ENCODE measurements around the gene KCNE4.

The KCNE4 gene

GRCh38 chr2:223026357-223027110 is 25.5 kb upstream of the KCNE4 start:
- Histone ChIP-seq H3K9ac (ENCODE audit: low read length) (no peak overlapping the region), H3K27ac (ENCODE audit: low read depth, low read length) (no peak overlapping the region), H3K4me3 (ENCODE audit: low read depth in 1 of 2, low read length in 2 of 2) (no peak overlapping the region), H3K4me1 (ENCODE audit: insufficient read depth, low read length) (no peaks in the 10 kb centered on the region), H3K36me3 (ENCODE audit: insufficient read depth, low read length) (no peaks in the 10 kb centered on the region), H3K9me3 (ENCODE audit: low read length) (no peaks in the 10 kb centered on the region), H3K27me3 (ENCODE audit: control insufficient read depth in 1 of 2, insufficient read depth in 2 of 2, low read length in 2 of 2) (no peaks in the 10 kb centered on the region)

DNA sequence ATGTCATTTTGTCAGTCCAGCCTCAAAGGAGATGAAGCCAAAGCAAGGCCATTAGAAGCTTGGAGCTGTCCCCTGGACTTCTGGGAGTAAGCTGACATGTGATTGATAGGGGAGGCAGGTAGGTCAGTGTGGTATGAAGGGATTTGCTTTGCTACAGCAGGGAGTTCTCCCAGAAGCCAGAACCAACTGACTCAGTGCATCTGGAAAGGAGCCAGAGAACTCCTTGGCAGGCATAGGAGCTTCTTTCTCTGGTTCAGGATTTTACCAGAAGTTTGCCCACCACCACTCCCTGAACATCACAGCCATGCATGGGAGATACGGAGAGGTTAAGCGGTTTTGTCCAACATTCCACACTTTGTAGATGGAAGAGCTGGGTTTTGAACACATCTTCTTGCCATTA is 24.5 kb upstream of the KCNE4 start:
- no peaks in the 10 kb centered on the region for H3K27me3 ChIP-seq (ENCODE audit: control insufficient read depth in 1 of 2, insufficient read depth in 2 of 2, low read length in 2 of 2)
- H3K36me3 ChIP-seq (ENCODE audit: insufficient read depth, low read length) = no peaks in the 10 kb centered on the region
- H3K27ac ChIP-seq (ENCODE audit: low read depth, low read length) = no peak overlapping the region
- H3K9ac ChIP-seq (ENCODE audit: low read length) = no peak overlapping the region
- no peaks in the 10 kb centered on the region for H3K4me1 ChIP-seq (ENCODE audit: insufficient read depth, low read length)
- no peaks in the 10 kb centered on the region for H3K9me3 ChIP-seq (ENCODE audit: low read length)
- H3K4me3 ChIP-seq (ENCODE audit: low read depth in 1 of 2, low read length in 2 of 2) = no peak overlapping the region

- Histone ChIP-seq H3K9me3 (ENCODE audit: low read length) (no peaks in the 10 kb centered on the region), H3K4me3 (ENCODE audit: low read depth in 1 of 2, low read length in 2 of 2) (no peak overlapping the region), H3K27me3 (ENCODE audit: control insufficient read depth in 1 of 2, insufficient read depth in 2 of 2, low read length in 2 of 2) (no peaks in the 10 kb centered on the region), H3K27ac (ENCODE audit: low read depth, low read length) (no peak overlapping the region), H3K36me3 (ENCODE audit: insufficient read depth, low read length) (no peaks in the 10 kb centered on the region), H3K4me1 (ENCODE audit: insufficient read depth, low read length) (no peaks in the 10 kb centered on the region), H3K9ac (ENCODE audit: low read length) (no peak overlapping the region)
Measured at GRCh38 chr2:223029287-223029686, 22.7 kb upstream of the KCNE4 start.

DNA sequence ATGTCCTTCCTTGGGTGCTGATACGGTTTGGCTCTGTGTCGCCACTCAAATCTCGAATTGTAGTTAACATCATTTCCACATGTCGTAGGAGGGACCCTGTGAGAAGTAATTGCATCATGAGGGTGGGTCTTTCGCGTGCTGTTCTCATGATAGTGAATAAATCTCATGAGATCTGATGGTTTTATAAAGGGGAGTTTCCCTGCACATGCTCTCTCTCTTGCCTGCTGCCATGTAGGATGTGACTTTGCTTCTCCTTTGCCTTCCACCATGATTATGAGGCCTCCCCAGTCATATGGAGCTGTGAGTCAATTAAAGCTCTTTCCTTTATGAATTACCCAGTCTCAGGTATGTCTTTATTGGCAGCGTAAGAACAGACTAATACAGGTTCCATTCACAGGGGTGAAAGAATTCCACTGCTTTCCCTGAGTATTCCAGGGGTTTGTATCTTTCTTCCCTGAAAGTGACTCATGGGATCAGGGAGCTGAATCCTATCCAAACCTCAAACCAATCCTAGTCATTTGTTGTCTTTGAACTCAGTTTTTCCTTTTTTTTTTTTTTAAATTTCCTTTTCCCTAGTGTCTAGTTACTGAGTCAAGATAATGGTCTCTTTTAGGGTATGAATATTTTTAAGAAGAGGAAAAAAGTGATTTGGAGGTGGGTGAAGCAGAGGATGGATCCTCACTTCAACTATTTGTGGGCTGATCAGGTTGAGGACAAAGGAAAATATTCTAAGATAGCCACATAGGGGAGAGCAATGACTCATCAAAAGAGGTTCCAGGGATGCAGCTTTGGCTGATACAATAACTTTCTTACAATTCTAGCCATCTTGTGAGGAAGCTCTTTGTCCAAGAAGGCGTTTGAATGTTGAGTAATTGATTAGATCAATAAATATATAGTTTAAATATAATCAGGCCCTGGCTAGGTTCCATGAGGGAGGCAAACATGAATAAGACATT is 19.5 kb upstream of the KCNE4 start:
- H3K4me3 ChIP-seq (ENCODE audit: low read depth in 1 of 2, low read length in 2 of 2) = no peak overlapping the region
- no peaks in the 10 kb centered on the region for H3K36me3 ChIP-seq (ENCODE audit: insufficient read depth, low read length)
- no peak overlapping the region for H3K27ac ChIP-seq (ENCODE audit: low read depth, low read length)
- no peak overlapping the region for H3K9ac ChIP-seq (ENCODE audit: low read length)
- H3K27me3 ChIP-seq (ENCODE audit: control insufficient read depth in 1 of 2, insufficient read depth in 2 of 2, low read length in 2 of 2) = no peaks in the 10 kb centered on the region
- H3K9me3 ChIP-seq (ENCODE audit: low read length) = no peaks in the 10 kb centered on the region
- no peaks in the 10 kb centered on the region for H3K4me1 ChIP-seq (ENCODE audit: insufficient read depth, low read length)

DNA sequence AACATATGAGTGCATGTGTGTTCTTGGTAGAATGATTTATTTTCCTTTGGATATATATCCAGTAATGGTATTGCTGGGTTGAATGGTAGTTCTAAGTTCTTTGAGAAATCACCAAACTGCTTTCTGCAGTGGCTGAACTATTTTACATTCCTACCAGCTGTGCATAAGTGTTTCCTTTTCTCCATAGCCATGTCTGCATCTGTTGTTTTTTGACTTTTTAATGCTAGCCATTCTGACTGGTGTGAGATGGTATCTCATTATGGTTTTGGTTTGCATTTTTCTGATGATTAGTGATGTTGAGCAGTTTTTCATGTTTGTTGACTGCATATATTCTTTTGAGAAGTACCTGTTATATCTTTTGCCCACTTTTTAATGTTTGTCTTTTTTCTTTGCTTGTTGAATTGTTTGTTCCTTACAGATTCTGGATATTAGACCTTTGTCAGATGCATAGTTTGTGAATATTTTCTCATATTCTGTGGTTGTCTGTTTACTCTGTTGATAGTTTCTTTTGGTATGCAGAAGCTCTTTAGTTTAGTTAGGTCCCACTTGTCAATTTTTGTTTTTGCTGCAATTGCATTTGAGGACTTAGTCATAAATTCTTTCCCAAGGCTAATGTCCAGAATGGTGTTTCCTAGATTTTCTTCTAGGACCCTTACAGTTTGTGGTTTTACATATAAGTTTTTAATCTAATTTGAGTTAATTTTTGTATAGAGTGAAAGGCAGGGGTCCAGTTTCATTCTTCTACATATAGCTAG is 17.6 kb upstream of the KCNE4 start:
- H3K4me1 ChIP-seq (ENCODE audit: insufficient read depth, low read length) = no peaks in the 10 kb centered on the region
- no peak overlapping the region for H3K4me3 ChIP-seq (ENCODE audit: low read depth in 1 of 2, low read length in 2 of 2)
- no peaks in the 10 kb centered on the region for H3K9me3 ChIP-seq (ENCODE audit: low read length)
- no peak overlapping the region for H3K9ac ChIP-seq (ENCODE audit: low read length)
- H3K36me3 ChIP-seq (ENCODE audit: insufficient read depth, low read length) = no peaks in the 10 kb centered on the region
- H3K27ac ChIP-seq (ENCODE audit: low read depth, low read length) = no peak overlapping the region
- no peaks in the 10 kb centered on the region for H3K27me3 ChIP-seq (ENCODE audit: control insufficient read depth in 1 of 2, insufficient read depth in 2 of 2, low read length in 2 of 2)

- Histone ChIP-seq H3K27ac (ENCODE audit: low read depth, low read length) (no peak overlapping the region), H3K36me3 (ENCODE audit: insufficient read depth, low read length) (no peaks in the 10 kb centered on the region), H3K27me3 (ENCODE audit: control insufficient read depth in 1 of 2, insufficient read depth in 2 of 2, low read length in 2 of 2) (no peaks in the 10 kb centered on the region), H3K4me3 (ENCODE audit: low read depth in 1 of 2, low read length in 2 of 2) (no peak overlapping the region), H3K9ac (ENCODE audit: low read length) (no peak overlapping the region), H3K4me1 (ENCODE audit: insufficient read depth, low read length) (no peaks in the 10 kb centered on the region), H3K9me3 (ENCODE audit: low read length) (no peaks in the 10 kb centered on the region)
Measured at GRCh38 chr2:223036790-223037444, 15.1 kb upstream of the KCNE4 start.

- Histone ChIP-seq H3K36me3 (ENCODE audit: insufficient read depth, low read length) (no peaks in the 10 kb centered on the region), H3K27ac (ENCODE audit: low read depth, low read length) (no peak overlapping the region), H3K27me3 (ENCODE audit: control insufficient read depth in 1 of 2, insufficient read depth in 2 of 2, low read length in 2 of 2) (no peaks in the 10 kb centered on the region), H3K4me3 (ENCODE audit: low read depth in 1 of 2, low read length in 2 of 2) (no peak overlapping the region), H3K9ac (ENCODE audit: low read length) (no peak overlapping the region), H3K4me1 (ENCODE audit: insufficient read depth, low read length) (no peaks in the 10 kb centered on the region), H3K9me3 (ENCODE audit: low read length) (no peaks in the 10 kb centered on the region)
Measured at GRCh38 chr2:223037445-223037800, 14.6 kb upstream of the KCNE4 start.

- Histone ChIP-seq H3K4me3 (ENCODE audit: low read depth in 1 of 2, low read length in 2 of 2) (no peak overlapping the region), H3K36me3 (ENCODE audit: insufficient read depth, low read length) (no peaks in the 10 kb centered on the region), H3K27me3 (ENCODE audit: control insufficient read depth in 1 of 2, insufficient read depth in 2 of 2, low read length in 2 of 2) (no peaks in the 10 kb centered on the region), H3K27ac (ENCODE audit: low read depth, low read length) (no peak overlapping the region), H3K9me3 (ENCODE audit: low read length) (no peaks in the 10 kb centered on the region), H3K4me1 (ENCODE audit: insufficient read depth, low read length) (no peaks in the 10 kb centered on the region), H3K9ac (ENCODE audit: low read length) (no peak overlapping the region)
Measured at GRCh38 chr2:223039618-223040017, 12.4 kb upstream of the KCNE4 start.

GRCh38 chr2:223040527-223040926 is 11.5 kb upstream of the KCNE4 start:
- H3K36me3 ChIP-seq (ENCODE audit: insufficient read depth, low read length) = no peaks in the 10 kb centered on the region
- H3K9ac ChIP-seq (ENCODE audit: low read length) = no peak overlapping the region
- no peak overlapping the region for H3K4me3 ChIP-seq (ENCODE audit: low read depth in 1 of 2, low read length in 2 of 2)
- H3K9me3 ChIP-seq (ENCODE audit: low read length) = no peaks in the 10 kb centered on the region
- no peaks in the 10 kb centered on the region for H3K4me1 ChIP-seq (ENCODE audit: insufficient read depth, low read length)
- H3K27ac ChIP-seq (ENCODE audit: low read depth, low read length) = no peak overlapping the region
- no peaks in the 10 kb centered on the region for H3K27me3 ChIP-seq (ENCODE audit: control insufficient read depth in 1 of 2, insufficient read depth in 2 of 2, low read length in 2 of 2)

GRCh38 chr2:223041527-223042109 is 10.4 kb upstream of the KCNE4 start:
- no peaks in the 10 kb centered on the region for H3K4me1 ChIP-seq (ENCODE audit: insufficient read depth, low read length)
- H3K4me3 ChIP-seq (ENCODE audit: low read depth in 1 of 2, low read length in 2 of 2) = no peak overlapping the region
- no peak overlapping the region for H3K27ac ChIP-seq (ENCODE audit: low read depth, low read length)
- H3K36me3 ChIP-seq (ENCODE audit: insufficient read depth, low read length) = no peaks in the 10 kb centered on the region
- H3K27me3 ChIP-seq (ENCODE audit: control insufficient read depth in 1 of 2, insufficient read depth in 2 of 2, low read length in 2 of 2) = no peaks in the 10 kb centered on the region
- no peaks in the 10 kb centered on the region for H3K9me3 ChIP-seq (ENCODE audit: low read length)
- no peak overlapping the region for H3K9ac ChIP-seq (ENCODE audit: low read length)

- Histone ChIP-seq H3K4me3 (ENCODE audit: low read depth in 1 of 2, low read length in 2 of 2) (no peak overlapping the region), H3K9ac (ENCODE audit: low read length) (no peak overlapping the region), H3K27ac (ENCODE audit: low read depth, low read length) (no peak overlapping the region), H3K4me1 (ENCODE audit: insufficient read depth, low read length) (peaks cover 2% of the 10 kb centered on the region), H3K36me3 (ENCODE audit: insufficient read depth, low read length) (no peaks in the 10 kb centered on the region), H3K9me3 (ENCODE audit: low read length) (no peaks in the 10 kb centered on the region), H3K27me3 (ENCODE audit: control insufficient read depth in 1 of 2, insufficient read depth in 2 of 2, low read length in 2 of 2) (no peaks in the 10 kb centered on the region)
Measured at GRCh38 chr2:223042284-223042683, 9.7 kb upstream of the KCNE4 start.

Measured in muscle layer of colon (tissue), 2 donors.